SK-N-SH treated with all-trans-retinoic acid at 6 μM for 48 hours (cell line): ENCODE measurements around the gene STYK1.
"Not testable (repeated sequence)": the region's sequence is repeated elsewhere in the genome, so short reads cannot be mapped to it uniquely, and the experiment has no call there.

Experiments
- ATAC-seq: fragments of 200-7000 bp; cut with Tn5 transposase; 3 replicates; pipeline ENCODE4 v1.9.1; 2020; ENCODE audit warnings: mild to moderate bottlenecking, moderate library complexity
- ARNTL ChIP-seq: fragments of 450-650 bp; formaldehyde crosslinking; IDR thresholded peaks from 2 replicates; pipeline ENCODE4 v1.5.0; 2020; ENCODE audit warnings: low read depth, mild to moderate bottlenecking, moderate library complexity, borderline replicate concordance
- BACH2 ChIP-seq: fragments of 250-450 bp; sonication (Bioruptor Pico); IDR thresholded peaks from 2 replicates; pipeline ENCODE4 v1.9.0; 2021; ENCODE audit warnings: mild to moderate bottlenecking, borderline replicate concordance
- CREB5 ChIP-seq: fragments of 250-450 bp; sonication (Bioruptor Pico); IDR thresholded peaks from 2 replicates; pipeline ENCODE4 v1.5.1; 2020; ENCODE audit warnings: low read depth, mild to moderate bottlenecking, moderate library complexity
- CSDC2 ChIP-seq: fragments of 250-450 bp; sonication (Bioruptor Pico); IDR thresholded peaks from 2 replicates; pipeline ENCODE4 v1.5.0; 2020; ENCODE audit warnings: mild to moderate bottlenecking, moderate library complexity
- CSRNP3 ChIP-seq: fragments of 250-450 bp; sonication (Bioruptor Pico); IDR thresholded peaks from 2 replicates; pipeline ENCODE4 v1.5.1; 2021; ENCODE audit warnings: mild to moderate bottlenecking, moderate library complexity
- ESRRG ChIP-seq: fragments of 250-450 bp; sonication (Bioruptor Pico); IDR thresholded peaks from 2 replicates; pipeline ENCODE4 v1.6.1; 2021; ENCODE audit warnings: mild to moderate bottlenecking
- GLIS3 ChIP-seq: fragments of 250-450 bp; sonication (Bioruptor Pico); IDR thresholded peaks from 2 replicates; pipeline ENCODE4 v1.5.0; 2020; ENCODE audit warnings: mild to moderate bottlenecking, moderate library complexity
- ISL1 ChIP-seq: fragments of 250-450 bp; sonication (Bioruptor Pico); IDR thresholded peaks from 2 replicates; pipeline ENCODE4 v2.1.2; 2022; ENCODE audit warnings: mild to moderate bottlenecking, moderate library complexity
- OSR1 ChIP-seq: fragments of 250-450 bp; sonication (Bioruptor Pico); IDR thresholded peaks from 2 replicates; pipeline ENCODE4 v1.8.0; 2022; ENCODE audit warnings: moderate library complexity, mild to moderate bottlenecking, inconsistent platforms
- PATZ1 ChIP-seq: fragments of 250-450 bp; sonication (Bioruptor Pico); IDR thresholded peaks from 2 replicates; pipeline ENCODE4 v1.8.0; 2020; ENCODE audit warnings: mild to moderate bottlenecking, moderate library complexity, borderline replicate concordance
- POU6F1 ChIP-seq: fragments of 250-450 bp; sonication (Bioruptor Pico); IDR thresholded peaks from 2 replicates; pipeline ENCODE4 v1.8.0; 2021; ENCODE audit warnings: low read depth, mild to moderate bottlenecking, moderate library complexity, borderline replicate concordance
- PPARA ChIP-seq: fragments of 250-450 bp; sonication (Bioruptor Pico); IDR thresholded peaks from 2 replicates; pipeline ENCODE4 v1.5.0; 2020; ENCODE audit warnings: mild to moderate bottlenecking, borderline replicate concordance
- RARB ChIP-seq: fragments of 250-450 bp; sonication (Bioruptor Pico); IDR thresholded peaks from 2 replicates; pipeline ENCODE4 v1.8.0; 2021; ENCODE audit warnings: mild to moderate bottlenecking, moderate library complexity
- SNAI2 ChIP-seq: fragments of 250-450 bp; sonication (Bioruptor Pico); IDR thresholded peaks from 2 replicates; pipeline ENCODE4 v1.5.0; 2020; ENCODE audit warnings: mild to moderate bottlenecking, moderate library complexity
- TOX ChIP-seq: fragments of 250-450 bp; sonication (Bioruptor Pico); IDR thresholded peaks from 2 replicates; pipeline ENCODE4 v1.8.0; 2021; ENCODE audit warnings: mild to moderate bottlenecking, moderate library complexity, borderline replicate concordance
- TSHZ2 ChIP-seq: fragments of 250-450 bp; sonication (Bioruptor Pico); IDR thresholded peaks from 2 replicates; pipeline ENCODE4 v1.5.0; 2020; ENCODE audit warnings: mild to moderate bottlenecking, moderate library complexity
- ZC3H10 ChIP-seq: fragments of 250-450 bp; sonication (Bioruptor Pico); IDR thresholded peaks from 2 replicates; pipeline ENCODE4 v1.5.1; 2021; ENCODE audit warnings: mild to moderate bottlenecking, moderate library complexity
- ZFP3 ChIP-seq: fragments of 250-450 bp; sonication (Bioruptor Pico); IDR thresholded peaks from 2 replicates; pipeline ENCODE4 v1.5.0; 2020; ENCODE audit warnings: mild to moderate bottlenecking, moderate library complexity
- ZFP30 ChIP-seq: fragments of 450-650 bp; formaldehyde crosslinking; IDR thresholded peaks from 2 replicates; pipeline ENCODE4 v1.5.0; 2022; ENCODE audit warnings: mild to moderate bottlenecking, moderate library complexity
- ZNF8 ChIP-seq: fragments of 450-650 bp; formaldehyde crosslinking; IDR thresholded peaks from 2 replicates; pipeline ENCODE4 v1.5.0; 2020; ENCODE audit warnings: mild to moderate bottlenecking, moderate library complexity

Gene STYK1

GRCh38 chr12:10584415-10584814, 89.4 kb downstream of the STYK1 start:
- ATAC-seq: no peak
- no peak for TF ChIP-seq ZFP3 (CRISPR knock-in tag)
- TF ChIP-seq RARB (CRISPR knock-in tag): no peak
- TF ChIP-seq TOX (CRISPR knock-in tag): no peak
- no peak for TF ChIP-seq CSDC2
- TF ChIP-seq ZC3H10 (CRISPR knock-in tag): no peak
- no peak for TF ChIP-seq ZNF8 (CRISPR knock-in tag)
- TF ChIP-seq, all 23 proteins: peak for 0

GRCh38 chr12:10582704-10583103, 91.1 kb downstream of the STYK1 start:
- TF ChIP-seq PATZ1 (no peak), POU6F1 (no peak), ZFP30 (no peak), TSHZ2 (CRISPR knock-in tag) (no peak), TOX (CRISPR knock-in tag) (no peak), ESRRG (CRISPR knock-in tag) (no peak), CSRNP3 (no peak), CREB5 (CRISPR knock-in tag) (no peak), SNAI2 (no peak), ZC3H10 (CRISPR knock-in tag) (no peak), ZFP3 (CRISPR knock-in tag) (no peak), PPARA (no peak), ISL1 (CRISPR knock-in tag) (no peak), OSR1 (CRISPR knock-in tag) (no peak), RARB (CRISPR knock-in tag) (no peak), ZNF8 (CRISPR knock-in tag) (no peak), CSDC2 (no peak), ARNTL (CRISPR knock-in tag) (no peak)
- TF ChIP-seq, all 23 proteins: peak for 0

GRCh38 chr12:10582133-10582532, 91.7 kb downstream of the STYK1 start:
- not testable (repeated sequence) for ATAC-seq

More at GRCh38 chr12:10582704-10583103, 91.1 kb downstream of the STYK1 start:
- no peak for ATAC-seq

- TF ChIP-seq OSR1 (CRISPR knock-in tag): no peak
- TF ChIP-seq TOX (CRISPR knock-in tag): no peak
- no peak for TF ChIP-seq ISL1 (CRISPR knock-in tag)
- TF ChIP-seq RARB (CRISPR knock-in tag): no peak
- no peak for TF ChIP-seq POU6F1
- no peak for TF ChIP-seq CSRNP3
- no peak for TF ChIP-seq ZNF8 (CRISPR knock-in tag)
- no peak for TF ChIP-seq GLIS3 (CRISPR knock-in tag)
- TF ChIP-seq PPARA: no peak
- no peak for TF ChIP-seq ESRRG (CRISPR knock-in tag)
- TF ChIP-seq PATZ1: no peak
- TF ChIP-seq ARNTL (CRISPR knock-in tag): no peak
- TF ChIP-seq BACH2 (CRISPR knock-in tag): no peak
- TF ChIP-seq, all 23 proteins: peak for 0
- ATAC-seq: no peak
Measured at GRCh38 chr12:10574307-10574706, 99.5 kb downstream of the STYK1 start.

GRCh38 chr12:10572021-10572490, 101.8 kb downstream of the STYK1 start:
- ATAC-seq: not testable (repeated sequence)
